ENCODE measurements around the gene BNC2. TPM values are rescaled to one million over a fixed set of nuclear protein-coding genes. Genes with fewer than 3 reads are reported as not detected.

The BNC2 gene
- total RNA-seq, 2 donors from 2014 or later = 0.99 to 1.8 TPM

DNA sequence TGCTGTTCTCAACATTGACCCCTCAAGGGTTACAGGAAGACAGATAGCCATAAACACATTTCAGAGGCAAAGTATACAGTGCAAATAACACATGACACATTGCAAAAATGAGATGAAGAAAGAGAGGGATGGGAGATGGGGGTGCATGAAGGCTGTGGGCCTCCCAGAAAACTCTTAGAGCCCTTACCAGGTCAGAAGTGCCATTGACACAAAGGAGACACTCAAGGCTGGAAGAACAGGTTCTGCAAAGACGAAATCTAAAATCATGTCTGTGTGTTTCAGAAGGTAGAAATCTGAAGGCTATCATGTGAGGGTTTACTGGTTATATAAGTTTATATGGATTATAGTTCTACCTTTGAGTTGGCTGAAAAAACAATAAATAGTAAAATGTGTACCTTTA, 318.8 kb downstream of the BNC2 start:
- ATAC-seq (no peak), DNase-seq (no peak)
- Histone ChIP-seq H3K27me3 (no peaks in the 10 kb centered on the region), H3K9me3 (no peaks in the 10 kb centered on the region), H3K27ac (no peak overlapping the region), H3K4me1 (no peaks in the 10 kb centered on the region), H3K36me3 (replicated peaks in 1 of 2; ENCODE audit: insufficient read depth in 1 of 2, low read depth in 2 of 2) (no peaks in the 10 kb centered on the region), H3K4me3 (no peak overlapping the region)
- TF ChIP-seq, protein P1, sequence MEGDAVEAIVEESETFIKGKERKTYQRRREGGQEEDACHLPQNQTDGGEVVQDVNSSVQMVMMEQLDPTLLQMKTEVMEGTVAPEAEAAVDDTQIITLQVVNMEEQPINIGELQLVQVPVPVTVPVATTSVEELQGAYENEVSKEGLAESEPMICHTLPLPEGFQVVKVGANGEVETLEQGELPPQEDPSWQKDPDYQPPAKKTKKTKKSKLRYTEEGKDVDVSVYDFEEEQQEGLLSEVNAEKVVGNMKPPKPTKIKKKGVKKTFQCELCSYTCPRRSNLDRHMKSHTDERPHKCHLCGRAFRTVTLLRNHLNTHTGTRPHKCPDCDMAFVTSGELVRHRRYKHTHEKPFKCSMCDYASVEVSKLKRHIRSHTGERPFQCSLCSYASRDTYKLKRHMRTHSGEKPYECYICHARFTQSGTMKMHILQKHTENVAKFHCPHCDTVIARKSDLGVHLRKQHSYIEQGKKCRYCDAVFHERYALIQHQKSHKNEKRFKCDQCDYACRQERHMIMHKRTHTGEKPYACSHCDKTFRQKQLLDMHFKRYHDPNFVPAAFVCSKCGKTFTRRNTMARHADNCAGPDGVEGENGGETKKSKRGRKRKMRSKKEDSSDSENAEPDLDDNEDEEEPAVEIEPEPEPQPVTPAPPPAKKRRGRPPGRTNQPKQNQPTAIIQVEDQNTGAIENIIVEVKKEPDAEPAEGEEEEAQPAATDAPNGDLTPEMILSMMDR (IDR thresholded peaks at IDR 0.05) = no peak
- TF ChIP-seq POLR2A (IDR thresholded peaks at IDR 0.05) = no peak
- intact Hi-C loops (cut with DNase I) = no loop called here
- WGBS, 2 donors = 24 to 27% methylated on average over 1 of the region's 1 CpG

DNA sequence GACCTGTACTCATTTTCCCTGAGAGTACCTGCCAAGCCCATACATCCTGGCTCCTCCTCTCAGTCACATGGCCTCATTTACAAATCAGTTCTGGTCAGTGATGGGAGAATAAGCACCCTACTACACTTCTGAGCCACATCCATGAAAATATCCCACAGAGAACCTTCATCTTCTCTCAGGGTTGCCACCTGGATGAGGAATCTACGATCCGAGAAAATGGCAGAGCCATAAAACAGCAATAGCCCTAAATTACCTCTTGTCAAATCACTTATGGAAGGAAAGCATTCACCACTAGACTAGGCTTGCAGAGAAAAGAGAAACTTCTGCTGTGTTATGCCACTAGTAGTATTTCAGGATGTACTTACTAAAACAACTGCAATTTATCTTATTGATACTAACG, 324.8 kb downstream of the BNC2 start:
- no peaks in the 10 kb centered on the region for H3K27me3 ChIP-seq
- ATAC-seq (no peak), DNase-seq (no peak)
- H3K4me1 ChIP-seq = no peaks in the 10 kb centered on the region
- intact Hi-C loops (cut with DNase I) = no loop called here
- TF ChIP-seq POLR2A (IDR thresholded peaks at IDR 0.05) = no peak
- TF ChIP-seq, protein P1 (IDR thresholded peaks at IDR 0.05) = no peak
- no peaks in the 10 kb centered on the region for H3K36me3 ChIP-seq (replicated peaks in 1 of 2; ENCODE audit: insufficient read depth in 1 of 2, low read depth in 2 of 2)
- 84 to 87% methylated on average over 3 of the region's 3 CpGs for WGBS, 2 donors
- no peak overlapping the region for H3K4me3 ChIP-seq
- H3K27ac ChIP-seq = no peak overlapping the region
- H3K9me3 ChIP-seq = no peaks in the 10 kb centered on the region

DNA sequence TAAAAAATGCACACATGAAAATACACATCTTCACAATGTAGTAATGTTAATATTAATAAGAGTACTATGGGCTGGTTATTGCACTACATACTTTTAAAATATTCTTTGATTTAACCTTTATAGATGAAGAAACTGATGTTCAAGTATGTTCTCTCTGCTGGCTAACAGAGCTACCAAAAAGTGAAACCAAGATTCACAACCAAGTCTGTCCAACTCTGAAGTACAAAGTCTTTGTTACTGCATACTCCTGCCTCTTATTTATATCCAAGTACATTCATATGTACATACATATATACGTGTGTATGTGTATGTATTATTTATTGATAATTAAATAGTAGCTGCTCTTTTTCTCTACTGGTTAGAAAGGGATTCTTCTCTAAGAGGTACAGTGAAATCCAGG, 325.6 kb downstream of the BNC2 start:
- H3K36me3 ChIP-seq (replicated peaks in 1 of 2; ENCODE audit: insufficient read depth in 1 of 2, low read depth in 2 of 2) = no peaks in the 10 kb centered on the region
- no peak overlapping the region for H3K27ac ChIP-seq
- ATAC-seq (no peak), DNase-seq (no peak)
- H3K9me3 ChIP-seq = no peaks in the 10 kb centered on the region
- TF ChIP-seq, protein P1 (IDR thresholded peaks at IDR 0.05) = no peak
- no peak for TF ChIP-seq POLR2A (IDR thresholded peaks at IDR 0.05)
- H3K4me1 ChIP-seq = no peaks in the 10 kb centered on the region
- H3K4me3 ChIP-seq = no peak overlapping the region
- intact Hi-C loops (cut with DNase I) = no loop called here
- H3K27me3 ChIP-seq = no peaks in the 10 kb centered on the region
- 69 to 73% methylated on average over 1 of the region's 1 CpG for WGBS, 2 donors

DNA sequence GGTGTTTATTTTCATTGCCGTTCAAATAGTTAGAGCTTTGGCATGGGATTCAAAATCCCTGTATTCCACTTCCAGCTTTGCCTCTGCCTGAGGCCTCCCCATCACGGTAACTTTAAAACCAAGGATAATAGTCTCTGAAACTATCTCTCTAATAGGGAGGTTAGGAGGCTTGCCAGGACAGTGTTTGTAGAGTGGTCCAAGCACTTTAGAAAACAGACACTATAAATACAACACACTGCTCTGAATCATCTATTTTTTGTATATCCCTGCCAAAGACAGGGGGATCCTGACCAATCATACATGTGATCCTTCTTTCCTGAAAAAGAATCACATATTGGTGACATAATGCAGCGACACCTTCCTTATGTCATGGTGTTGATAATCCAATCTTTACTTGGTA, 326.8 kb downstream of the BNC2 start:
- Histone ChIP-seq H3K36me3 (replicated peaks in 1 of 2; ENCODE audit: insufficient read depth in 1 of 2, low read depth in 2 of 2) (no peaks in the 10 kb centered on the region), H3K9me3 (no peaks in the 10 kb centered on the region), H3K27me3 (no peaks in the 10 kb centered on the region), H3K4me1 (no peaks in the 10 kb centered on the region), H3K27ac (no peak overlapping the region), H3K4me3 (no peak overlapping the region)
- DNase-seq (no peak), ATAC-seq (no peak)
- intact Hi-C loops (cut with DNase I) = no loop called here
- TF ChIP-seq, protein P1 (IDR thresholded peaks at IDR 0.05) = no peak
- WGBS, 2 donors = 67 to 74% methylated on average over 3 of the region's 3 CpGs

DNA sequence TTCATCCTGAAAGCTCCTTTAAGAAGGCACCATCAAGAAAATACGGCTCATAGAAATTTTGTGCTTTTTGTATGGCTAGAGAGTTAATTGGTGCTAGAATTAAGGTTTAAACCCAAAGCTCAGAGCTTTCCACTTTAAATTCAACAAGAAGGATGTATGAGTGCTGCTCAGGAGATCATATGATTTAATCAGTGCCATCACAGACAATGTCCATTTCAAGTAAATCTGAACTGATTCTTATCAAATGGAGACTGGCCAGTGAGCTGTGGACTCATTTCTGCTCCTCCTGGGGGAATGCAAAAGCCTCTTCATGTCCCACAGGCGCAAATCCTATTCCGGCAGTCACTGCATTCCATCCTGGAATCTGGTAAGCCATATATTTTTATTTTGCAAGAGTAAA, 327.2 kb downstream of the BNC2 start:
- 91 to 99% methylated on average over 3 of the region's 3 CpGs for WGBS, 2 donors
- H3K36me3 ChIP-seq (replicated peaks in 1 of 2; ENCODE audit: insufficient read depth in 1 of 2, low read depth in 2 of 2) = no peaks in the 10 kb centered on the region
- TF ChIP-seq, protein P1 (IDR thresholded peaks at IDR 0.05) = no peak
- TF ChIP-seq POLR2A (IDR thresholded peaks at IDR 0.05) = no peak
- H3K9me3 ChIP-seq = no peaks in the 10 kb centered on the region
- H3K4me1 ChIP-seq = no peaks in the 10 kb centered on the region
- H3K27me3 ChIP-seq = no peaks in the 10 kb centered on the region
- DNase-seq (no peak), ATAC-seq (no peak)
- intact Hi-C loops (cut with DNase I) = no loop called here
- no peak overlapping the region for H3K27ac ChIP-seq
- no peak overlapping the region for H3K4me3 ChIP-seq
